Endodermal cell (in vitro differentiated cells): ENCODE measurements around the gene PSMB7. TPM values are rescaled to one million over a fixed set of nuclear protein-coding genes. Genes with fewer than 3 reads are reported as not detected.
A peak's percentile ranks its signal among the peaks of the same experiment; 100 is the strongest.

ENCODE experiments used
- DNase-seq: peaks from one replicate; pipeline ENCODE4 v3.0.0-alpha.2; 2017
- H3K27ac ChIP-seq: 2 replicates; pipeline ENCODE4 v1.5.1; 2013; ENCODE audit warnings: mild to moderate bottlenecking, low read depth, low read length, moderate library complexity
- H3K27me3 ChIP-seq: 2 replicates; pipeline ENCODE4 v1.6.1; 2013; ENCODE audit warnings: mild to moderate bottlenecking, low read length, moderate library complexity; ENCODE audit not compliant: insufficient read depth, control insufficient read depth, poor library complexity, severe bottlenecking
- H3K36me3 ChIP-seq: 2 replicates; pipeline ENCODE4 v1.7.0; 2013; ENCODE audit warnings: mild to moderate bottlenecking, low read length, moderate library complexity; ENCODE audit not compliant: control insufficient read depth, insufficient read depth
- H3K4me1 ChIP-seq: one replicate; pipeline ENCODE4 v1.7.0; 2013; ENCODE audit warnings: low read length; ENCODE audit not compliant: control insufficient read depth, insufficient read depth
- H3K4me3 ChIP-seq: 2 replicates; pipeline ENCODE4 v1.5.1; 2013; ENCODE audit warnings: mild to moderate bottlenecking, low read length, moderate library complexity
- H3K9ac ChIP-seq: 2 replicates; pipeline ENCODE4 v1.6.1; 2013; ENCODE audit warnings: mild to moderate bottlenecking, low read length, moderate library complexity; ENCODE audit not compliant: poor library complexity, severe bottlenecking; ENCODE audit errors: extremely low read depth
- H3K9me3 ChIP-seq: 2 replicates; pipeline ENCODE4 v1.6.1; 2013; ENCODE audit warnings: mild to moderate bottlenecking, low read length, moderate library complexity; ENCODE audit not compliant: control insufficient read depth
- H3K27ac Mint-ChIP-seq: 2 replicates; pipeline ENCODE4 v1.8.0; 2020; ENCODE audit warnings: mixed read lengths
- H3K27me3 Mint-ChIP-seq: 2 replicates; pipeline ENCODE4 v1.8.0; 2021; ENCODE audit warnings: mild to moderate bottlenecking, mixed read lengths; ENCODE audit not compliant: insufficient read depth
- H3K36me3 Mint-ChIP-seq: 2 replicates; pipeline ENCODE4 v1.8.0; 2020; ENCODE audit warnings: low read depth, mixed read lengths
- H3K4me1 Mint-ChIP-seq: 2 replicates; pipeline ENCODE4 v1.8.0; 2020; ENCODE audit warnings: mixed read lengths
- H3K4me3 Mint-ChIP-seq: 2 replicates; pipeline ENCODE4 v1.8.0; 2020; ENCODE audit warnings: mild to moderate bottlenecking, moderate library complexity, mixed read lengths
- H3K9me3 Mint-ChIP-seq: 2 replicates; pipeline ENCODE4 v1.8.0; 2020; ENCODE audit warnings: mild to moderate bottlenecking, mixed read lengths
- WGBS, 2 experiments: methylation state at CpG; one replicate each; pipeline versions ENCODE4 v1.1.5 to v1.1.7; 2013; ENCODE audit warnings: missing lambda C conversion rate in 2 of 2, mixed read lengths in 1 of 2; ENCODE audit not compliant: insufficient coverage in 1 of 2, insufficient read length in 1 of 2; 5-methylcytosine and 5-hydroxymethylcytosine counted together
- total RNA-seq, 2 donors: library from RNA; stranded (reverse); fragmentation: NEBNext Ultra II Directional in 1 of 2; extraction: Animal tissue kit (Norgen Biotek cat#: 25700) in 1 of 2; gene quantifications; 2 replicates in 1 of 2; 3 replicates in 1 of 2; pipeline ENCODE4 v1.2.1, GENCODE V29; 2021
- TF ChIP-seq, protein P1 (sequence below): fragments of 200-600 bp; sonication (generic); conservative IDR thresholded peaks from 2 replicates; pipeline ENCODE4 v1.5.0; 2021; ENCODE audit warnings: antibody characterized with exemption, mild to moderate bottlenecking

Gene PSMB7
- total RNA-seq, 2 donors from 2014 or later = 203 to 223 TPM

DNA sequence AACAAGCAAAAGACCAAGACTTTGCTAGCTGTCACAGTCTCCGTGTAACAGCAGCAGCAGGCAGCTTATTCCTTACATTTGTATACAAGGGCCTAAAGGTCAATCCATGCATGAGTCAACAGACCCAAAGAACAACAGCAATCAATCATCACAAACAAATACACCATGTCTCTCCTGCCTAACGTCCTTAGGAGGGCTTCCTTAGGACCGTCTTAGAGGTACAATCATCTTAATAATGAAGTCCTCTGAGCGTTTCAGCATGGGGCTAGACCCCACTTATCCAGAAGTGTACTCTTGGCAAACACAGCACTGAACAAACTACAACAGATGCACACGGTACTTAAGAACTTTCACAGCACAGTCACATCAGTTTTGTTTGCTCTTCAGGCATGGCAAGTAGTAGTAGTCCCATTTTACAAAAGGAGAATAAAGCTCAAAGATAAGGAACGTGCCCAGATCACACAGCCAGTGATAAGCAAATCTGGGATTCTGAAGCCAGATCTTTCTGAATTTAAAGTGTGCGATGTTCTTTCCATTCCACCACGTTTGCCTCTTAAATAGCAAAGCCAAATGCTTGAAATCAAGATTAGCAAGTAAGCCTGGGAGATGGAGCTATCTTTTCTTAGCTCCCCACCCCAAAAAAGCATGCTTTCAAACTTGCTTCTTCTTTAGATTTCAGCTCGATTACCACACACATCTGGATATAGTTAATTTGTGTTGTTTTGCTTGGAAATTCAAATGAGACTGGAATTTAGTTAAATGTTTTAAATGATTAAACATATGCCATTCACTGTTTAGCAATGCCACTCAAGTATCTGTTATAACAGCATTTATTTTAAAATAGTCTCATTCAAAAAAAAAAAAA lies 24.2 kb downstream of the PSMB7 start:
- no peaks in the 10 kb centered on the region for H3K27me3 Mint-ChIP-seq
- H3K4me1 ChIP-seq = peaks cover 5% of the 10 kb centered on the region
- H3K36me3 ChIP-seq = peaks cover 22% of the 10 kb centered on the region
- H3K4me3 ChIP-seq = peak overlapping the region; percentile 37
- WGBS, 2 experiments = 60 to 68% methylated on average over 8 of the region's 9 CpGs
- H3K27ac Mint-ChIP-seq = no peak overlapping the region
- no peaks in the 10 kb centered on the region for H3K9me3 ChIP-seq
- TF ChIP-seq, protein P1, sequence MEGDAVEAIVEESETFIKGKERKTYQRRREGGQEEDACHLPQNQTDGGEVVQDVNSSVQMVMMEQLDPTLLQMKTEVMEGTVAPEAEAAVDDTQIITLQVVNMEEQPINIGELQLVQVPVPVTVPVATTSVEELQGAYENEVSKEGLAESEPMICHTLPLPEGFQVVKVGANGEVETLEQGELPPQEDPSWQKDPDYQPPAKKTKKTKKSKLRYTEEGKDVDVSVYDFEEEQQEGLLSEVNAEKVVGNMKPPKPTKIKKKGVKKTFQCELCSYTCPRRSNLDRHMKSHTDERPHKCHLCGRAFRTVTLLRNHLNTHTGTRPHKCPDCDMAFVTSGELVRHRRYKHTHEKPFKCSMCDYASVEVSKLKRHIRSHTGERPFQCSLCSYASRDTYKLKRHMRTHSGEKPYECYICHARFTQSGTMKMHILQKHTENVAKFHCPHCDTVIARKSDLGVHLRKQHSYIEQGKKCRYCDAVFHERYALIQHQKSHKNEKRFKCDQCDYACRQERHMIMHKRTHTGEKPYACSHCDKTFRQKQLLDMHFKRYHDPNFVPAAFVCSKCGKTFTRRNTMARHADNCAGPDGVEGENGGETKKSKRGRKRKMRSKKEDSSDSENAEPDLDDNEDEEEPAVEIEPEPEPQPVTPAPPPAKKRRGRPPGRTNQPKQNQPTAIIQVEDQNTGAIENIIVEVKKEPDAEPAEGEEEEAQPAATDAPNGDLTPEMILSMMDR = no peak
- H3K4me3 Mint-ChIP-seq = peak overlapping the region; percentile 4
- no peaks in the 10 kb centered on the region for H3K9me3 Mint-ChIP-seq
- no peaks in the 10 kb centered on the region for H3K36me3 Mint-ChIP-seq
- DNase-seq = no peak
- no peaks in the 10 kb centered on the region for H3K27me3 ChIP-seq
- peaks cover 56% of the 10 kb centered on the region for H3K4me1 Mint-ChIP-seq
- H3K27ac ChIP-seq = no peak overlapping the region
- H3K9ac ChIP-seq = no peak overlapping the region

DNA sequence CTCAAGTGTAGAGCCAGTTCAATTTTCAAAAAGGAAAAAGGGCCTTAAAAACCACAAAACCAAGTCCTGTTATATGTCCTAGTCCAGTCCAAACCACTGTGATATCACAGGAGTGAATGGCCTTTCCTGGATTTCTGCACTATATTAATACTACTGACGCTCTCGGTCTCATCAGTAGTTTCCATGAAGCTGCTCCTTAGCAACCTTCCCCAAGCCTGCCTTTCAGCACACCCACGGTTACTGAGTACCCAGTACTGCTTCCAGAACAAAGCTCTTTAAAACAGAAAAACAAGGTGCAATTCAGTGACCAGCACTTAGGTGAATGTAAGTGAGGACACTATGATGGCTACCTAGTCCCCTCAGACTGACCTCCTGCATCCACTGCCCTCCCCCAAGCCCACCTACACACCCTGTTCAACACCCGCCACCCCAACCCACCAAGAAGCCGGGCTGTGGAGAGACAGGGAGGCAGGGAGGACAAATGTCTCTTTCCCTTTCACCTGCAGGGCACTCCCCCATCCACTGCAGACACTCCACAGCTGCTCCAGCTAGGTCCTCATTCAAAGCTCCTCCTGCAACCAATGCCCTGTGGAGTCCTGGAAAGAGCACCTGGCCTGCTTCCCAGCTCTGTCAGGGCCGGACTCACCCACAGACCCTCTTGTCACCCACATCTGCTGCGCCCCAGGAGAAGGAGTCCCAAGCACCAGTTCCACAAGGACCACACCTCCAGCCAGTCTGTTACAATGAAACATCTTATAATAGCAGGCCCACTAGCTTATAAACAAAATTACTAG lies 25.9 kb downstream of the PSMB7 start:
- peaks cover 61% of the 10 kb centered on the region for H3K4me1 Mint-ChIP-seq
- WGBS, 2 experiments = 89% methylated on average over 7 of the region's 7 CpGs; no CpG with 5 or more reads in 1 of the 2 experiments

More for the DNA sequence above, 25.9 kb downstream of the PSMB7 start:
- Histone ChIP-seq H3K36me3 (peaks cover 17% of the 10 kb centered on the region), H3K9ac (no peak overlapping the region), H3K4me1 (peaks cover 5% of the 10 kb centered on the region), H3K27me3 (no peaks in the 10 kb centered on the region), H3K9me3 (no peaks in the 10 kb centered on the region), H3K4me3 (no peak overlapping the region), H3K27ac (no peak overlapping the region)
- Mint-ChIP-seq H3K4me3 (no peak overlapping the region), H3K36me3 (no peaks in the 10 kb centered on the region), H3K27ac (peak overlapping the region; percentile 27), H3K27me3 (no peaks in the 10 kb centered on the region), H3K9me3 (no peaks in the 10 kb centered on the region)
- TF ChIP-seq, protein P1 = no peak
- no peak for DNase-seq
